NK-92 (cell line): ENCODE results near the gene BMAL2.

Source experiments
- DNase-seq: peaks from one replicate; lab custom pipeline; 2025; ENCODE audit not compliant: unreplicated experiment; lab: John Stamatoyannopoulos, UW

BMAL2 gene

GRCh38 chr12:27319409-27319808, 13.2 kb upstream of the BMAL2 start:
- DNase-seq: no peak

- DNase-seq: no peak
Measured at GRCh38 chr12:27319848-27320247, 12.8 kb upstream of the BMAL2 start.

DNA sequence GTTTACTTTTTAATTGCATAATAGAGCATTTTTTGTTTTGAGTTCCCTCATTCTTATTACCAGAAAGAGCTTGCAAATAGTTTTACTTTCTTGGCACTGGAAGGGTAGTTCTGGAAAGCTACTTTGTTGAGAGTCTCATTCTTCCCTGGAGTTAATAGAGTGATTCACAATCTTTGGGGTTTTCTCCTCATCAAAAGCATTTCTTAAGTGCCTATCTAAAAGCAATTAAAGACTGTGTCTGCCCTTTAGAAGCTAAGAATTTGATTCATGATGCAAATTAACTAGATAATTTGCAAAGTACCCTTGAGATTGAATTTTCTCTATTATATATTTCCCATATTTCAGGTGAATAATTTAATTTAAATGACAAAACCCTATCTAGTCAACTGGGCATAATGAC, 8.1 kb upstream of the BMAL2 start:
- no peak for DNase-seq

DNA sequence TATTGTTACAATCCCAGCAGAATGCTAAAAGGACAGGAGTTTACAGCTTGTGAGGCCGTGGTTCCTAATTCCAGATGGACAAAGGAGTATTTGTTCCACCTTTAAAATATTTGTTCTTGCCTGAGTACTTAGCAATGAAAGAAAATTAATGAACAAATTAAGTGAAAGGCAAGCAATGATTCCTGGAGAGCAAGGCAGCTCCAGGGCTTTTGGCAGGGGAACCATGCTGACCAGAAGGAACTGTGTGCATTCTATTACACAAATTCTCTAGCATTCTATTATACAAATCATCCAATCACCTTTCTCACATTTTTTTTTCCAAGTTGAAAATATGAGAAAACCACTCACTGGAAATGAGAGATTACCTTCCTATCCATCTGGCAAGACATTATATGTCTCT, 1.8 kb upstream of the BMAL2 start:
- DNase-seq: no peak

GRCh38 chr12:27331291-27331926, 1.2 kb upstream of the BMAL2 start:
- no peak for DNase-seq

DNA sequence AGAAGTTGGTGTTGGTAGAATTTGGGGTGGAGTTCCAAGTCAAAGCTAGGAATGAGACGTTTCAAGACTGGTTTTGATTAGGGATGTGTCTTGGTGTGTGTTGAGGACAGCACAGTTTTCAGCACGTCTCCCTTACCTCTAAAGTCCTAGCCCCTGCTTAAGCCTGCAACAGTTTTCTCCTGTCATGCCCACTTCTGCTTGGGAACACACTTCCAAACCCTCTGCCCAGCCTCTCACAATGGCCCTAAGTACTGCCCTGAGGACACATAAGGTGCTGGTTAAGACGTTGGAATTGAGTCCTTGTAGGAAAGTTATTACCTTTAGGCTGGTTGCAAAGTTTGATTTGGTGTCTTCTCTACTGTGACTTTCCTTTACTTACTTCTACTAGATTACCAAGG, 710 bp upstream of the BMAL2 start:
- DNase-seq: no peak

DNA sequence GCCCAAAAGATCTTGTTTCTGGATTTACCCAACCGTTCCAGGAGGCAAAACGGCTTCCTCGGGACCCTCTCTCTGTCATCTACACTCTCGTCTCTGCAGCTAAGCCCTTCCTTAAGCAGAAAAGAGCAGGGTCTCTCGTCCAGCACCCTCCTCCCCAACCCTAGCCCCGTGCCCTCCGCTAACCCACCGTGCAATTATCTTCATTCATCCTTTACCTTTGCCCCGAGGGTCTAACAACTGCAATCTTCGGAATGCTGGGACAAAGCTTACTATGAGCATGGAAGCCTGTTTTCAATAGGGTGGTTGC, 276 bp upstream of the BMAL2 start:
- DNase-seq: no peak

GRCh38 chr12:27333403-27334009, 870 bp downstream of the BMAL2 start:
- no peak for DNase-seq

DNA sequence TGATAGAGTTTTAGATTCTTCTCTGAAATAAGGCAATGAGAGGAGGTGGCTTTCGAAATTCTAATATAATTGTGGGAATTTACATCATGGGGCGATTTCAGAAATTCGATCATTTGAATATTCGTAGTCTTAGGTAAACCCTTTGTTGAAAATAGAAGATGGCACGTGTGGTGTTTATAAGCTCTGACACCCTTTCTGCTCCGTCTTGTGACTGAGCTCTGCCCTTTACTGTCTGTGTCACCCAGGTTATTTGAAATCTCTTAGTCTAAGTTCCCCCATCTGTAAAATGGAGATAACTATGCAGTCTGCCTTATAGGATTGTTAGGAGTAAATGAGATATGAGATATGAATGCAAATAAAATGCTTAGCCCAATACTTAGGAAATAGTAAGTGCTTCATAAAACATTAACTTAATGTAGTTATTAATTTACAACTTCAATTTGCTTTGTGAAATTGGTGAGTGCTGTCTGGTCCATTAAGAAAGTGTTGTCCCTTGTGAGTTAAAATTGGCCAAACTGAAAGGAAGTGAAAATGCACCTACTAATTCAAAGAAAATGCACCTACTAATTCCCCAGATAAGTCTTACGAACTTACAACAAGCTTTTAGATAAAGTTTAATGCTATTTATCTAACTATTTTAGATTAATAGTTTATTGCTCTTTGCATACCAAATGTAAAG, 1.5 kb downstream of the BMAL2 start:
- DNase-seq: no peak

DNA sequence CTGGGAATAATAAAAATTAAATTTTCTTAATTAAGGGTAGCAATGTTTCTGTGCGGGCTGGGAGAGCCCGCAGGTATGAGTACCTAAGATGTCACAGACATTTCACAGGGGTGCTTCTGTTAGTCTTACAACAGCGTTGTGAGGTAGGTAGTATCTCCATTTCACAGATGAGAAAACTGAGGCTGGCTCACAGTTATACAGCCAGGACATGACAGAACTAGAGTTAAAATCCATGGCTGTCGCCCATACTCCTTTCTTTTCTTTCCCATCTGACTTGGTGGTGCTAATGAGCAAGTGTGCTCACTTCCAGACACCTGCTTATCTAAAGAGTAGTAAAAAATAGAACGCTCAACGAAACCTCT, 2.1 kb downstream of the BMAL2 start:
- DNase-seq: no peak

DNA sequence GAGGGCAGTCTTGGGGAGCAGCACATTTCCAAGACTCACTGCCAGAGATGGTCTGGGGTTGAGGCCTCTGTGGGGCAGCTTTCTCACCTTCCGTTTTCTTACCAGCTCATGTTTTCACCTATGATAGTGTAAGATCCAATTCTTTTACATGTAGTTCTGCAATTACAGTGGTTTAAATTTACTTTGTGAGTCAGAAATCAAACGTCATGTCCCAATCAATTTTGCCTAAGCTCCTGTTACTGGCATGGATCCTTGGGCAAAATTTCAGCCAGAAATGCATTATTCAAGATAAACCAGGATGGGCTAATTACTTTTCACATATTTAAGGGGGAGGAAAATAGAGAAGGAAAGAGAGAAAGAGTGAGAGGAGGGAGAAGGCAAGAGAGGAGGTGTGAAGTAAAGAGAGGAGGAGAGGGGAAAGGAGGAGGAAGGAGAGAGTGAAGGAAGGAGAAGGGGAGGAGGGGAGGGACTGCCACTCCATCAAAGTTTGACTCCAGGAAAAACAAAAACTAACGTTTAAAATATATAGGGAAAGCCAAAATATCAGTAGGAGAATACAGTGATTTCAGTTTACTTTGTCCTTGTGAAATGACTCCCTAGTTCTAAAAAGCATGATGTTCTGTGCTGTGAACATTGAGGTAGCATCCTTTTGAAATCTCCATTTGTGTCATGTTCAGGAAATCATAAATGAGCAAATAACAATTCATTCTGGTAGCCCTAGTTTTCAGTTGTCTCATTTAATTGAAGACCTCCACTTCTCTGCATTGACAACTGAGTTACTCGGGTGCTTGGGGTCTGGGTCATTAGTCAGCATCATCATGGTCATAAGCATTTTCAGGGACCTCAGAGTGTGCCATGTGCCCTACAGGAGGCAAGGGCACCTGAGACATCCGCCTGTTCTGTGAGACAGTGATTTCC, 3.0 kb downstream of the BMAL2 start:
- DNase-seq: no peak

GRCh38 chr12:27336282-27336653, 3.6 kb downstream of the BMAL2 start:
- DNase-seq: no peak

DNA sequence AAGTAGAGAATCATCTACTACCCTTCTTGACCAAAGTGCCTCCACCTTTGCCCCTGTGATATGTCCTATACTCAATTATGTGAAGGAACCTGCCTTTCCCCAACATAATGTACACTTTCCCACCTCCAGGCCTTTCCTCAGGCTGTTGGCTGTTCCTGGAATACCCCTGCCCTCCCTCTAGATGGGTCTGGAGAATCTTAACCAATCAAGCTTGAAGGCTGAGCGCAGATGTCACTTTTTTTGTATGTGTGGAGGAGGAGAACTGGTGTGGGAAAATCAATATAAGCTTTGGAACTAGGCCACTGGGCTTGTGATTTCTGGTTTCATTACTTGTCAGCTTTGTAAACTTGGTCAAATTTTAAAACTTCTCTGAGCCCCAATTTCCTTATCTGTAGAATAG, 4.7 kb downstream of the BMAL2 start:
- DNase-seq: no peak

DNA sequence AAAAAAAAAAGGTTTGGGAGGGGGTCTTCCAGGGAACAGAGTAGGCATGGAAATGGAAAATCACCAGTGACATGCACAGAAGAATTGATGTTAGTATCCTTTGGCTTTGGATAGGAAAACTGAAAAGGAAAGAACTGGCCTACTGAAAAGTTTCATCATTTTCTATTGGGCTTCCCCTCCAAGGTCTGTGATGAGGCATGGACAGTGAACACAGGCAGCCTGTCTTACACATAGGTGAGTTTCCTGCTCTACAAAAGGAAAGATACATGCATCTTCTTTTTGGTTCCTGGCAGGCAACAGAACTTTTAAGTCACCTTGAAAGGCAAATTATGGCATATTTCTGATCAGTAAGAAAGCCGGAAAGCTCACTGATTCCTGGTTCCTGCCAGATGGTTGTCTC, 5.8 kb downstream of the BMAL2 start:
- no peak for DNase-seq

- no peak for DNase-seq
Measured at GRCh38 chr12:27340971-27341370, 8.3 kb downstream of the BMAL2 start.

DNA sequence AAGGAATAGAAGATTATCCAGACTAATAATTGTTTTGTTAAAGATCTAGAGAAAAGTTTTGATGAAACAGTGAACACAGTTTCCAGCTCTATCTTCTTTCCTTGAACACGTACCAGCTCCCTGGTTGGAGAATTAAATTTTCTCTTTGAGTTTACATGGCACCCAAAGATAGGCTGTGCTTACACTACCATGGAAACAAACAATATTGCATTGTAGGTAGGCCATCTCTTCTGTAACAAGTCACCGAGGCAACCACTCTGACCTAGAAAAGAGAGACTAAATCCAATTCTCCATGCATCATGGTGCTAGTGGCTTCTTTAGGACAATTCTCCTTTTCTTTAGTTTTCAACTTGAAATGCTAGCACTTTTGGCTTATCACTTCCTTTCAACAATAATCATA, 9.9 kb downstream of the BMAL2 start:
- no peak for DNase-seq

GRCh38 chr12:27343255-27344000, 10.8 kb downstream of the BMAL2 start:
- DNase-seq: no peak

- DNase-seq: no peak
Measured at GRCh38 chr12:27344246-27344645, 11.6 kb downstream of the BMAL2 start.

GRCh38 chr12:27344760-27345159, 12.1 kb downstream of the BMAL2 start:
- no peak for DNase-seq

GRCh38 chr12:27345376-27345775, 12.7 kb downstream of the BMAL2 start:
- no peak for DNase-seq

- no peak for DNase-seq
Measured at GRCh38 chr12:27347779-27348178, 15.1 kb downstream of the BMAL2 start.
